Naive thymus-derived CD4-positive, alpha-beta T cell (primary cell): ENCODE measurements around the gene PATE3. TPM values are rescaled to one million over a fixed set of nuclear protein-coding genes. Genes with fewer than 3 reads are reported as not detected.

Experiments used
- ATAC-seq: fragments of 150-1000 bp; cut with Tn5 transposase; 2 replicates; pipeline ENCODE4 v1.10.0; 2021; ENCODE audit warnings: mild to moderate bottlenecking, moderate library complexity
- CTCF ChIA-PET: fragments of 350-600 bp; sonication (Branson Sonifier 250); formaldehyde crosslinking; loops from one replicate; lab custom pipeline; 2021; ENCODE audit warnings: antibody characterized with exemption; lab: Charles Lee
- POLR2A ChIA-PET: fragments of 350-600 bp; sonication (Branson Sonifier 250); formaldehyde crosslinking; loops from one replicate; lab custom pipeline; 2021; ENCODE audit warnings: antibody characterized with exemption, inconsistent platforms; lab: Charles Lee
- DNase-seq, 9 donors: peaks; one replicate each; pipeline versions ENCODE4 v3.0.0 to v3.0.0-alpha.2; 2020 to 2022; ENCODE audit warnings: mixed read lengths in 1 of 9
- H3K27ac ChIP-seq: one replicate; pipeline ENCODE4 v1.7.0; 2013; ENCODE audit warnings: mild to moderate bottlenecking, low read depth, low read length, moderate library complexity
- H3K27me3 ChIP-seq, 2 donors: one replicate each; pipeline ENCODE4 v1.7.0; 2013; ENCODE audit warnings: low read length in 2 of 2, mild to moderate bottlenecking in 2 of 2, moderate library complexity in 2 of 2; ENCODE audit not compliant: control insufficient read depth in 2 of 2, insufficient read depth in 2 of 2
- H3K36me3 ChIP-seq, 3 experiments: 1 replicate in 2 of 3; 2 replicates in 1 of 3; pipeline ENCODE4 v1.7.0; 2013; ENCODE audit warnings: low read length in 3 of 3, mild to moderate bottlenecking in 3 of 3, moderate library complexity in 1 of 3; ENCODE audit not compliant: insufficient read depth in 3 of 3, control insufficient read depth in 2 of 3
- H3K4me1 ChIP-seq, 2 donors: one replicate each; pipeline ENCODE4 v1.7.0; 2013; ENCODE audit warnings: low read length in 2 of 2, mild to moderate bottlenecking in 2 of 2, moderate library complexity in 1 of 2; ENCODE audit not compliant: control insufficient read depth in 2 of 2, insufficient read depth in 2 of 2
- H3K4me3 ChIP-seq: 2 replicates; pipeline ENCODE4 v1.7.0; 2013; ENCODE audit warnings: mild to moderate bottlenecking, low read length
- H3K9me3 ChIP-seq, 3 experiments: 1 replicate in 2 of 3; 2 replicates in 1 of 3; pipeline ENCODE4 v1.7.0; 2013; ENCODE audit warnings: low read length in 3 of 3; ENCODE audit not compliant: control insufficient read depth in 2 of 3
- H3K27ac Mint-ChIP-seq, 9 donors: one replicate each; pipeline ENCODE4 v1.8.0; 2020 to 2022; ENCODE audit warnings: mixed read lengths in 9 of 9, mild to moderate bottlenecking in 8 of 9, moderate library complexity in 5 of 9, inconsistent platforms in 2 of 9
- H3K27me3 Mint-ChIP-seq, 5 donors: one replicate each; pipeline ENCODE4 v1.8.0; 2021 to 2022; ENCODE audit warnings: mixed read lengths in 5 of 5, mild to moderate bottlenecking in 1 of 5
- H3K36me3 Mint-ChIP-seq, 5 donors: one replicate each; pipeline ENCODE4 v1.8.0; 2020 to 2022; ENCODE audit warnings: mixed read lengths in 5 of 5, mild to moderate bottlenecking in 3 of 5, inconsistent platforms in 1 of 5
- H3K4me1 Mint-ChIP-seq, 7 donors: one replicate each; pipeline ENCODE4 v1.8.0; 2020 to 2022; ENCODE audit warnings: mixed read lengths in 7 of 7, mild to moderate bottlenecking in 3 of 7, inconsistent platforms in 1 of 7
- H3K4me3 Mint-ChIP-seq, 10 donors: one replicate each; pipeline ENCODE4 v1.8.0; 2020 to 2022; ENCODE audit warnings: mild to moderate bottlenecking in 10 of 10, mixed read lengths in 10 of 10, moderate library complexity in 6 of 10, inconsistent platforms in 2 of 10
- H3K9me3 Mint-ChIP-seq, 11 donors: one replicate each; pipeline ENCODE4 v1.8.0; 2020 to 2022; ENCODE audit warnings: mixed read lengths in 11 of 11, mild to moderate bottlenecking in 4 of 11, inconsistent platforms in 1 of 11, moderate library complexity in 1 of 11
- intact Hi-C, 2 donors: fragments of 100-400 bp; cut with micrococcal nuclease; formaldehyde crosslinking; loops; one replicate each; pipeline ENCODE4 v1.15.1; 2023
- polyA plus RNA-seq, 2 donors: library from polyadenylated mRNA; unstranded; fragments of 300-500 nt; fragmentation: Illumina TruSeq; gene quantifications; one replicate each; pipeline ENCODE4 v1.2.3, GENCODE V29; 2021
- total RNA-seq, 6 experiments: library from RNA in 5 of 6; stranded (reverse) in 5 of 6; gene quantifications; 1 replicate in 5 of 6; 2 replicates in 1 of 6; pipeline ENCODE4 v1.2.3 and lab custom pipeline; 2021 to 2026

Gene PATE3
- total and polyA plus RNA-seq, 7 experiments from 2014 or later = not detected

DNA sequence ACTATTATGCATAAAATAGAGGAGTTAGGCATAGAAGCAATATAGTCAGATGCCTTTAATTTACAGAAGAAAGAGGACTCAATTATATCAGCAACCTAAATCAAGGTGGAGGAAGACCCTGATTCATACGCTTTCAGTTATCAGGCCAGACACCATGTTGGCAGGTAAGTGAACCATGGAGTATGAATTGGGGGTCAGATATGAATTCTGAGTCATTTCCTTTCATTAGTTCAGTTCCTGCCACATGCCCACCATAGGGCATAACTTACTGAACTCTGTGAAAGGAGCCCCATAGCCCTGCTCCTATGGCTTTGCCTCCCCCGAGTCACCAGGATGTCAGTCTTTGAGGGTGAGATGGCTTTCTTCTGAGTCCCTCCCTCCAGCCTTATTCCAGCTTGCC lies 24.4 kb upstream of the PATE3 start:
- DNase-seq = no peak
- H3K27ac ChIP-seq = no peak overlapping the region
- Mint-ChIP-seq H3K27me3 (peaks cover 0 to 38% (median 33%) of the 10 kb centered on the region in 5 donors), H3K36me3 (no peaks in the 10 kb centered on the region), H3K4me3 (no peak overlapping the region), H3K4me1 (peaks cover 0 to 17% (median 0%) of the 10 kb centered on the region in 7 donors), H3K27ac (no peak overlapping the region), H3K9me3 (peaks cover 0 to 14% (median 5%) of the 10 kb centered on the region in 11 donors)
- no peak overlapping the region for H3K4me3 ChIP-seq
- H3K36me3 ChIP-seq = no peaks in the 10 kb centered on the region
- H3K27me3 ChIP-seq = no peaks in the 10 kb centered on the region
- intact Hi-C loops = no loop called here
- no peak for ATAC-seq
- no peaks in the 10 kb centered on the region for H3K4me1 ChIP-seq
- no peaks in the 10 kb centered on the region for H3K9me3 ChIP-seq
- POLR2A ChIA-PET = no interaction called here
- CTCF ChIA-PET = no interaction called here

DNA sequence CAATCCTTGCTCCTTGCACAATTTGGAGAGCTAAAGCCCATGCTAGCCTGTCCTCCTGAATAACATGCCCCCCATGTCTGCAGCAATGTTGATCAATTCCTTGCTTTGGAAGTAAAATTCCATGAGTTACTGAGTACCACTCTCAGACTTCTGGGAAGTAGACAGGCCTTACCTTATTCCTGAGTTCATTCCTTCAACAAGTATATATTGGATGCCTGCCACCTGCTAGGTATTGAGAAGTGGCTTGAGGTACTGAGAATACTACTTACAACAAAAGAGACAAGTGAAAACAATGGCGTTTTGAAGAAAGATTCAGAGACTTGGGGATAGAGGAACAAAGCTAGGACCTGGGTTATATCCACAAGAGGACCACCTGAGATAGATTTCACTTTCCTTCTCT lies 21.7 kb upstream of the PATE3 start:
- Histone ChIP-seq H3K4me3 (no peak overlapping the region), H3K4me1 (no peaks in the 10 kb centered on the region), H3K9me3 (no peaks in the 10 kb centered on the region), H3K36me3 (no peaks in the 10 kb centered on the region), H3K27me3 (no peaks in the 10 kb centered on the region), H3K27ac (no peak overlapping the region)
- CTCF ChIA-PET = no interaction called here
- H3K36me3 Mint-ChIP-seq = no peaks in the 10 kb centered on the region
- H3K9me3 Mint-ChIP-seq = peaks cover 0 to 3% (median 0%) of the 10 kb centered on the region in 11 donors
- no peak overlapping the region for H3K4me3 Mint-ChIP-seq
- DNase-seq (no peak), ATAC-seq (no peak)
- POLR2A ChIA-PET = no interaction called here
- H3K27ac Mint-ChIP-seq = no peak overlapping the region
- H3K4me1 Mint-ChIP-seq = peaks cover 0 to 27% (median 4%) of the 10 kb centered on the region in 7 donors
- intact Hi-C loops = no loop called here
- H3K27me3 Mint-ChIP-seq = peaks cover 0 to 44% (median 32%) of the 10 kb centered on the region in 5 donors

DNA sequence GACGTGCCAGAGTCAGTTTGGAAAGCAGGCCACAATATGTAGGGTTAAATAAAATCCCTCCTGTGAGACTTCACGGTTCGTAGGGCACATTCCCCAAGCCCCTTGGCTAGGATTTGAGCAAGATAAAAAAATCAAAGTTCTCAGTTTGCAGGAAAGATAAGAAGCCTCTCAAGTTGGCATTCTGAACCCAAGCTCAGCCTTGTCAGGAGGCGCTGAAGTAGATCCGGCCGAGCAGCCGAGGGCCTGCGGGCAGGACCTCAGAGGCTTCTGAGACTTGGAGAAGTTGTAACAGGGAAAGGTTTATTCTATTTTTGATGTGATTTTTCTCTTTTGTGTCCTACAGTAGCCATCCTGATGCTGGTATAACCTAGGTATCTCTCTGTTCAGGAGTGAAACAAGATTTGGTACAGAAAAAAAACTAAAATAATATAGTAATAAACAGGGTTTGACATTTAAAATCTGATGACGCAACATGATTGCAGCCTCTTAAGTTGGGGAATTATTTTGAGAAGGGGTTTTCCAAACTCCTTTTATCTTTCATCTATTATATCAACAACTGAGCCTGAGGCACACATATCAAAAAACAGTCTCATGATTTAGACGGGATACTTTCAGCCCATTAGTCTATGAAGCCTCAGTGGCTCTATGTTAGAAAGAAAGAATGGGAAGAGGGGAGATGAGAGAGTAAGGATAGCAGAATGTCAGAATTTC lies 19.4 kb upstream of the PATE3 start:
- no peak overlapping the region for H3K27ac ChIP-seq
- H3K9me3 Mint-ChIP-seq = peaks cover 0 to 3% (median 0%) of the 10 kb centered on the region in 11 donors
- peaks cover 0 to 45% (median 42%) of the 10 kb centered on the region in 5 donors for H3K27me3 Mint-ChIP-seq
- H3K27me3 ChIP-seq = no peaks in the 10 kb centered on the region
- ChIA-PET POLR2A (no interaction called here), CTCF (no interaction called here)
- H3K36me3 Mint-ChIP-seq = no peaks in the 10 kb centered on the region
- peak overlapping the region in 1 of 9 donors; percentile 83 for H3K27ac Mint-ChIP-seq
- intact Hi-C loops = no loop called here
- DNase-seq (no peak), ATAC-seq (peak; percentile 63)
- no peaks in the 10 kb centered on the region for H3K9me3 ChIP-seq
- peak overlapping the region in 3 of 10 donors; percentile 36 to 71 (median 48) for H3K4me3 Mint-ChIP-seq
- no peak overlapping the region for H3K4me3 ChIP-seq
- H3K36me3 ChIP-seq = no peaks in the 10 kb centered on the region
- peaks cover 0 to 27% (median 4%) of the 10 kb centered on the region in 7 donors for H3K4me1 Mint-ChIP-seq
- H3K4me1 ChIP-seq = no peaks in the 10 kb centered on the region

DNA sequence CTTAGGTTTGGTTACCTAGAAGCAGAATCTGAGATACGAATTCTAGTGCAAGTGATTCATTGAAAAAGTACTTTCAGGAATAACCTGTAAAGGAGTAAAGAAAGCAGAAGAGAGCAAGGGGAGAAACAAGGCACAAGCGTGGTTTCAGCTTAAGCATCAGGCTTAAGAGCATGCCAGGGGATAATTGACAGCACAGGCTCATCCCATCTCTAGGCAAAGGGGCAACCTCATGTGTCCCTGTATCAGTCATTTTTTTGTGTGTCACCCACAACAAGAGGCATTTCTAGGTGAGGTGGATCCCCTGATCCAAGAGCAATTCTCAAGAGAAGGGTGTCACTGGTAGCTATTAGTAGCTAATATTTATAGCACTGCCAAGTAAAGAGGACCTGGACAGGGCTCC lies 17.3 kb upstream of the PATE3 start:
- Histone ChIP-seq H3K9me3 (no peaks in the 10 kb centered on the region), H3K27me3 (no peaks in the 10 kb centered on the region), H3K4me3 (no peak overlapping the region), H3K4me1 (no peaks in the 10 kb centered on the region), H3K36me3 (no peaks in the 10 kb centered on the region), H3K27ac (no peak overlapping the region)
- H3K4me3 Mint-ChIP-seq = no peak overlapping the region
- DNase-seq (no peak), ATAC-seq (no peak)
- no peak overlapping the region for H3K27ac Mint-ChIP-seq
- H3K36me3 Mint-ChIP-seq = no peaks in the 10 kb centered on the region
- peaks cover 0 to 21% (median 4%) of the 10 kb centered on the region in 7 donors for H3K4me1 Mint-ChIP-seq
- CTCF ChIA-PET = no interaction called here
- peaks cover 0 to 35% (median 29%) of the 10 kb centered on the region in 5 donors for H3K27me3 Mint-ChIP-seq
- H3K9me3 Mint-ChIP-seq = peaks cover 0 to 3% (median 0%) of the 10 kb centered on the region in 11 donors
- intact Hi-C loops = no loop called here
- POLR2A ChIA-PET = no interaction called here

DNA sequence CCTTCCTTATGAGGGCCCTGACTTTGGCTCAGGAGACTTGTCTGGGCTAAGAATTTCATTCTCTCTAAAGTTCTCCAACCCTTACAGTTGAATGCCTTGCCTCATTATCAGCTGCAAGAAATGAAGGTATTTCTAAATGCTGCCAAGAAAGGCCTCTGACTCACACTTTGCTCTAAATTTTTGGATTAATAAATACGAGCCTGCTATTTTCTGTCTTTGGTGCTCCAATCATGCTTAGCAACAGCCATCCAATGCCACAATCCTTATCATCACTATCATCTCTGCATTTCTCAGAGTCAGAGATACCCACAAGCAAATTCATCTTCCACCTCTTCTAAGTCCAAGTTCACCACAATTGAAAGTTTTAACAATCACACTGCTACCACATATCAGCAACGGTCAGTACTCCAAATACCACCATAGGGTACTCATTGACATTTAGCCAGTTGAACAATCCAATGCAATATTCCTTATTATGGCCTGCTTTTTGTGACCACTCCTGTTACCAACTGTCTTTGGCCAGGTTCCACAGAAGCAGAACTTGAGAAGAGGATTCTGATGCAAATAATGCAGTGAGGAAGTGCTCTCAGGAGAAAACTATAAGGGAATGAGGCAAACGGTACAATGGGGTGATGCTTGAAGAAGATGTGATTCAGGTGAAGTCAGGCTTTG lies 15.0 kb upstream of the PATE3 start:
- Histone ChIP-seq H3K4me1 (no peaks in the 10 kb centered on the region), H3K36me3 (no peaks in the 10 kb centered on the region), H3K27me3 (no peaks in the 10 kb centered on the region), H3K9me3 (no peaks in the 10 kb centered on the region), H3K27ac (no peak overlapping the region), H3K4me3 (no peak overlapping the region)
- Mint-ChIP-seq H3K36me3 (no peaks in the 10 kb centered on the region), H3K9me3 (peaks cover 0 to 3% (median 0%) of the 10 kb centered on the region in 11 donors), H3K4me1 (peaks cover 0 to 17% (median 4%) of the 10 kb centered on the region in 7 donors), H3K4me3 (no peak overlapping the region), H3K27ac (no peak overlapping the region), H3K27me3 (peaks cover 0 to 36% (median 26%) of the 10 kb centered on the region in 5 donors)
- CTCF ChIA-PET = interaction anchor here (0.7 kb wide), 1 partner anchor 708 kb away, joined by 3 read pairs; no protein-coding TSS in a partner anchor
- no peak for ATAC-seq
- intact Hi-C loops = no loop called here
- POLR2A ChIA-PET = no interaction called here
- no peak for DNase-seq

DNA sequence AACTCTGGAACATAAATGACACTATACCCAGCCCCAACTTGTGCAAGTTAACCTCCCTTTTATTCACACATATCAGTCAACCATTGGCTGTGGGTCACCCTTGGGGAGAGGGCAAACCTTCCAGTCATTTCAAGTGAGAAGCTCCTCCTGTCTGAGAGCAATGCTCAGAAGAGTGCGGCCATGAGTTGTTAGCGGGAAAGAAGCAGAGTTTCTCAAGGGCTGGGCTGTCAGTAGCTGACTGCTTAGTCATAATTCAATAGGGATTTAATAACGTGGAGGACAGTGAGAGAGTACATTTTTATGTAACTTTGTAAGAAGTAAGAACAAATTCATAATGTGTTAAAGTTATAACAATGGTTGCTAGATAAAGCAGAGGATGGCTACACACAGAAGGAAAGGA lies 14.4 kb upstream of the PATE3 start:
- Histone ChIP-seq H3K27ac (no peak overlapping the region), H3K4me3 (no peak overlapping the region), H3K36me3 (no peaks in the 10 kb centered on the region), H3K4me1 (no peaks in the 10 kb centered on the region), H3K9me3 (no peaks in the 10 kb centered on the region), H3K27me3 (no peaks in the 10 kb centered on the region)
- Mint-ChIP-seq H3K36me3 (no peaks in the 10 kb centered on the region), H3K27ac (no peak overlapping the region), H3K4me1 (peaks cover 0 to 19% (median 4%) of the 10 kb centered on the region in 7 donors), H3K4me3 (no peak overlapping the region), H3K27me3 (peaks cover 0 to 36% (median 23%) of the 10 kb centered on the region in 5 donors), H3K9me3 (peaks cover 0 to 3% (median 0%) of the 10 kb centered on the region in 11 donors)
- POLR2A ChIA-PET = no interaction called here
- intact Hi-C loops = no loop called here
- ATAC-seq (no peak), DNase-seq (no peak)
- CTCF ChIA-PET = no interaction called here
